Breast epithelium (tissue), 4 donors: ENCODE measurements around the gene MAP1LC3B. TPM values are rescaled to one million over a fixed set of nuclear protein-coding genes. Genes with fewer than 3 reads are reported as not detected.

Experiments
- DNase-seq, 2 donors: peaks; one replicate each; pipeline ENCODE4 v3.0.0-alpha.2; 2019; ENCODE audit warnings: low spot score in 2 of 2
- H3K27ac ChIP-seq, 2 donors: fragments of 200-600 bp; sonication (generic) in 1 of 2; one replicate each; pipeline ENCODE4 v1.5.1; 2016 to 2019; ENCODE audit warnings: mild to moderate bottlenecking in 1 of 2
- H3K27me3 ChIP-seq, 2 donors: fragments of 200-600 bp; sonication (generic) in 1 of 2; one replicate each; pipeline versions ENCODE4 v1.5.1 to v1.6.0; 2017 to 2019; ENCODE audit warnings: control low read depth in 1 of 2, mild to moderate bottlenecking in 1 of 2
- H3K36me3 ChIP-seq: fragments of 200-600 bp; one replicate; pipeline ENCODE4 v1.5.1; 2019
- H3K4me1 ChIP-seq, 2 donors: fragments of 200-600 bp; sonication (generic); one replicate each; pipeline ENCODE4 v1.5.1; 2016 to 2019; ENCODE audit warnings: control low read depth in 1 of 2
- H3K4me3 ChIP-seq, 3 donors: fragments of 200-600 bp; sonication (generic); 1 replicate in 2 of 3; 2 replicates in 1 of 3; pipeline ENCODE4 v1.5.1; 2016 to 2019; ENCODE audit warnings: mild to moderate bottlenecking in 3 of 3, moderate library complexity in 2 of 3
- H3K9me3 ChIP-seq, 2 donors: fragments of 200-600 bp; sonication (generic) in 1 of 2; one replicate each; pipeline ENCODE4 v1.5.1; 2016 to 2019; ENCODE audit warnings: control low read depth in 1 of 2
- POLR2A ChIP-seq: fragments of 450-650 bp; IDR thresholded peaks from one replicate; pipeline ENCODE4 v1.6.1; 2016; ENCODE audit warnings: antibody characterized with exemption, mild to moderate bottlenecking, moderate library complexity
- POLR2AphosphoS5 ChIP-seq, 3 donors: sonication (generic); formaldehyde crosslinking; IDR thresholded peaks; one replicate each; pipeline ENCODE4 v1.6.1; 2017; ENCODE audit warnings: antibody characterized with exemption in 3 of 3
- intact Hi-C: fragments of 100-400 bp; cut with DNase I; formaldehyde crosslinking; loops from one replicate; pipeline ENCODE4 v1.15.1; 2023; ENCODE audit warnings: low total_unique reads
- total RNA-seq, 3 donors: library from RNA; depleted of rRNA; stranded (reverse); fragments of >200 nt; gene quantifications; one replicate each; pipeline ENCODE4 v1.1.0, GENCODE V29; 2016
- TF ChIP-seq, protein P1 (sequence below), 3 donors: fragments of 450-650 bp; IDR thresholded peaks; one replicate each; pipeline ENCODE4 v1.5.1; 2016 to 2017; ENCODE audit warnings: antibody characterized with exemption in 3 of 3, mild to moderate bottlenecking in 3 of 3, moderate library complexity in 3 of 3

MAP1LC3B gene
- total RNA-seq, 3 donors from 2014 or later, result 58.0 to 72.3 (median 69.1) TPM

DNA sequence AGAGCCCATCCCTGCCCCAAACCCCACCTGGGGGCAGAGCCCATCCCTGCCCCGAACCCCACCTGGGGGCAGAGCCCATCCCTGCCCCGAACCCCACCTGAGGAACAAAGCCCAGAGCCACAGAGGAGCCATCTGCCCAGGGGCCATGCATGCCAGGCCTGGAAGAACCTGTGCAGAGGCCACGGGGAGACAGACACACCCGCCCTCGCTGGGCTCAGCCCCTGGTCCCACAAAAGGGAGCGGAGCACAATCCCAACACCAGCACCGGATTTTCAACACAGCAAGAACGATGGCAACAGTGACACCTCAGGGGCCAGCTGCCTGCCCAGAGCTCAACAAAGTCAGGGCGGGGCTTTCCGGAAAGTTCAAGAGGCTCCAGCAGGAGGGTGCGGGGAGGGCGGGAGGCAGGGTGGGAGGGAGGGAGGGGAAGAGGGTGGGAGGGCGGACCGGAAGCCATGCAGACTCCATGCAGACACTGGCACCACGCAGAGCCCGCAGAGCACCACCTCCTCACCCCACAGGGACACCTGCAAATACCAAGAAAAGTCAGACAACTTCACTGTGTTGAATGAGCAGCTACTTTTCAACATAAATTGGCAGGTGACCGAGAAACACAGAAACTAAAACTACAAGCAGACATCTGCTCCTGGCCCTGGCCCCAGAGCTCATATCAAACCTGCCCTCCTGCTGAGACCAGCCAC, 47.1 kb upstream of the MAP1LC3B start:
- Histone ChIP-seq H3K4me1 (no peaks in the 10 kb centered on the region), H3K27me3 (no peaks in the 10 kb centered on the region), H3K4me3 (peak overlapping the region in 1 of 3 donors; percentile 23), H3K9me3 (no peaks in the 10 kb centered on the region), H3K27ac (peak overlapping the region in 1 of 2 donors; percentile 59), H3K36me3 (no peaks in the 10 kb centered on the region)
- no peak for DNase-seq
- intact Hi-C loops, result no loop called here
- no peak for TF ChIP-seq POLR2A
- TF ChIP-seq, protein P1, sequence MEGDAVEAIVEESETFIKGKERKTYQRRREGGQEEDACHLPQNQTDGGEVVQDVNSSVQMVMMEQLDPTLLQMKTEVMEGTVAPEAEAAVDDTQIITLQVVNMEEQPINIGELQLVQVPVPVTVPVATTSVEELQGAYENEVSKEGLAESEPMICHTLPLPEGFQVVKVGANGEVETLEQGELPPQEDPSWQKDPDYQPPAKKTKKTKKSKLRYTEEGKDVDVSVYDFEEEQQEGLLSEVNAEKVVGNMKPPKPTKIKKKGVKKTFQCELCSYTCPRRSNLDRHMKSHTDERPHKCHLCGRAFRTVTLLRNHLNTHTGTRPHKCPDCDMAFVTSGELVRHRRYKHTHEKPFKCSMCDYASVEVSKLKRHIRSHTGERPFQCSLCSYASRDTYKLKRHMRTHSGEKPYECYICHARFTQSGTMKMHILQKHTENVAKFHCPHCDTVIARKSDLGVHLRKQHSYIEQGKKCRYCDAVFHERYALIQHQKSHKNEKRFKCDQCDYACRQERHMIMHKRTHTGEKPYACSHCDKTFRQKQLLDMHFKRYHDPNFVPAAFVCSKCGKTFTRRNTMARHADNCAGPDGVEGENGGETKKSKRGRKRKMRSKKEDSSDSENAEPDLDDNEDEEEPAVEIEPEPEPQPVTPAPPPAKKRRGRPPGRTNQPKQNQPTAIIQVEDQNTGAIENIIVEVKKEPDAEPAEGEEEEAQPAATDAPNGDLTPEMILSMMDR (IDR thresholded peaks at IDR 0.05), result no peak
- TF ChIP-seq POLR2AphosphoS5 (IDR thresholded peaks at IDR 0.05), result no peak

DNA sequence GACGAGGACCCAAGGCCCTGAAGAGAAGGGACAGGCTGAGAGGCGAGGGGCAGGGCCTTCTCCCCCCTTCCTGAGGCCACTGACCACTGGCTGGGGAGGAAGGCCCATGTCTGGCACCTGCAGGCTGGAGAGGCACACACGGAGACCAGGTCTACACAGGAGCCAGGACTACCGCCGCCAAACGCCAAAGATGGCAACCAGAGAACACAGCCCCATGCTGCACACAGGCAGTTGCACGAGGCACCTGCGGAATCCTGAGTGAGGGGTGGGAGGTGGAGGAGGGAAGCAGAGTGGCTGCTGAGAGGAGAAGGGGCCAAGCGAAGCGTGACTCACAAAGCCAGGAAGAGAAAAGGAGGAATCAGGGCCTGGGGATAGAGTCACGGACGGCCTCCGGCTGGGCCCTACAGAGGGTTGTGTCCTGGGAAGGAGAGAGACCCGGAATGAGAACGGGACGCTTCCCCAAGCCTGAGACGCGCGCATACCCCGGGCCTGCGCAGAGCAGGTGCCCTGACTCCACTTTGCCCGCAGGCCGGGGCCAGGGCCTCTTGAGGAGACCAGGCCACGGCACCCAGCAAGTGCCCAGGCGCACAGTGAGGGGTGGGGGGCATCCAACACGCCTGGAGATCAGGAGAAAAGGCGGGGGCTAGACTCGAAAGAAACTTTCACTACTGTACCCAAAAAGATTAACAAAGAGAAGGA, 46.3 kb upstream of the MAP1LC3B start:
- Histone ChIP-seq H3K4me3 (no peak overlapping the region), H3K36me3 (no peaks in the 10 kb centered on the region), H3K4me1 (no peaks in the 10 kb centered on the region), H3K27me3 (no peaks in the 10 kb centered on the region), H3K9me3 (no peaks in the 10 kb centered on the region), H3K27ac (peak overlapping the region in 1 of 2 donors; percentile 59)
- intact Hi-C loops, result no loop called here
- TF ChIP-seq POLR2AphosphoS5 (IDR thresholded peaks at IDR 0.05) (no peak), POLR2A (no peak)
- TF ChIP-seq, protein P1 (IDR thresholded peaks at IDR 0.05), result no peak
- DNase-seq, result no peak

DNA sequence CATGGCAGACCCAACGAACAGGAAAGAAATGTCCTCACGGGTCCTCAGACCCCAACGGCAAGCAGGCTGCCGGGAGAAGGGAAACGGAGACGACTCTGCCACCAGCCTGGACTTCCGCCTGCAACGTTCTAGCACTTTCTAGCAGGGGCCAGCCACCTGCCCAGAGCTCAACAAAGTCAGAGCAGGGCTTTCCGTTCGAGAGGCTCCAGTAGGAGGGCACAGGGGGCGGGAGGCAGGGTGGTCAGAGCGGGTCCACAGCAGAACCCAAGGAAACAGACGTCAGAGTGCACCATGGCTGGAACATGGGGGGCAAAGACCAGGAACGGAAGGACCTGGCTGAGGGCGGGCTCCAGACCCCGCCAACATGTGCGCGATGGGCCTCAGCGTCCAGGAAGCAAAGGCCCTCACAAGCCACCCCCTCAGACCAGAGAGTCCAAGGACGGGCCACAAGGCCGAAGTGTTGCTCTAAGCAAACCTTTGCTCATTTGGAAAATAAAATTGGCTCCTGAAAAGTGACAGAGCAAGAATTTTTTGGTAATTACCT, 45.5 kb upstream of the MAP1LC3B start:
- H3K9me3 ChIP-seq, result no peaks in the 10 kb centered on the region
- no peaks in the 10 kb centered on the region for H3K36me3 ChIP-seq
- no peak overlapping the region for H3K27ac ChIP-seq
- no peaks in the 10 kb centered on the region for H3K4me1 ChIP-seq
- TF ChIP-seq POLR2AphosphoS5 (IDR thresholded peaks at IDR 0.05) (no peak), POLR2A (no peak)
- TF ChIP-seq, protein P1 (IDR thresholded peaks at IDR 0.05), result no peak
- intact Hi-C loops, result no loop called here
- no peak for DNase-seq
- no peak overlapping the region for H3K4me3 ChIP-seq
- no peaks in the 10 kb centered on the region for H3K27me3 ChIP-seq

DNA sequence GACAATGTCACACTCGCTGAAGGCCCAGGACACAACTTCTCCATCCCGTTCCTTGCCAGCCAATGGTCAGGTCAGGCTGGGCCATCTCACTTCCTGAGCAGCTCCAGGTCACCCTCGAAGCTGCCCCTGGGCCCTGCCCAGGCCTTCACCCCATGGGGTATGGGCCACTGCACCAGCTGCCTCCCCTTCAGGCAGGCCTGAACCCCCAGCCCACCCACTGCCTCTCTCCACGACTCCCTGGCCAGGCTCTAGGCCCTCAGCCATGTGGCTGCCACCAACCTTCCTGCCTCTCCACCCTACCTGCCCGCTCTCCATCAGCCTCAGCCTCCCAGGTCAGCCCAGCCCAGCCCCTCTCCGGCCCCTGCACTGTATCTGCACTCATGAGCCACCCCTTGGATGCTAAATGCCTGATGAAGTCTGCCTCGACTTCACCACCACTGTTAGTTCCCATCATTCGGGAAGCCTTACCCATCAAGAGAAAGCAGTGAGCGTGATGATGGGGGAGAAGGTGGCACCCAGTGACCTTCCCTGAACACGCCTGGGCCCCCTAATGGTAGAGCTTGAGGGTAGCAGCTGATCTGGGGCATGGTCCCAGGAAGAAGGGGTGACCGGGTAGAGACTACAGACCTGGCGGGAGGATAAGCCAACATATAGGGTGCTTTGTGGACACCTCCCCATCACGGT, 44.1 kb upstream of the MAP1LC3B start:
- no peak for DNase-seq
- no peaks in the 10 kb centered on the region for H3K27me3 ChIP-seq
- no peaks in the 10 kb centered on the region for H3K9me3 ChIP-seq
- no peak overlapping the region for H3K27ac ChIP-seq
- intact Hi-C loops, result no loop called here
- H3K36me3 ChIP-seq, result no peaks in the 10 kb centered on the region
- no peak overlapping the region for H3K4me3 ChIP-seq
- no peaks in the 10 kb centered on the region for H3K4me1 ChIP-seq
- TF ChIP-seq, protein P1 (IDR thresholded peaks at IDR 0.05), result no peak
- TF ChIP-seq POLR2AphosphoS5 (IDR thresholded peaks at IDR 0.05), result no peak
- no peak for TF ChIP-seq POLR2A
